ENCODE data around the gene SNAP47. TPM values are rescaled to one million over a fixed set of nuclear protein-coding genes. Genes with fewer than 3 reads are reported as not detected.
"Not testable (repeated sequence)": the region's sequence is repeated elsewhere in the genome, so short reads cannot be mapped to it uniquely, and the experiment has no call there.

The SNAP47 gene
- total RNA-seq, 1 donor, result 51.4 TPM

DNA sequence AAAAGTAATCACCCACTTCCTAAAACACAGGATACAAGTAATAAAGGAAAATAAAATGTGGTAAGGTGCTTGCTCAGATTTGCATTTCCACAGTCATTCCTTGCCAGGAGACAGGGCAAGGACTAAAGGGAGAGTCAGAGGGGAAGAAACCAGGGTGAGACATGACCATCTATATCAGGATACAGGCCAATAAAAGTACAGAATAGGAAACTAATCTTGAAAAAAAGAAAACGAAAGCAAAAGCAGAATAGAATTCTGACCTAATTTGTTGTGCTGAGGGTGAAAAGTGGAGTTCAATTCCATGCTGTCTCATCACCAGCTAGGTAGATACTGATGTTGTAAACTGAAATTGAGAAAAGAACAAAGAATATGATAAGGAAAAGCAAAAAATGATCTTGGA lies 27.4 kb upstream of the SNAP47 start:
- H3K4me3 ChIP-seq (ENCODE audit: insufficient read depth, low read length), result no peak overlapping the region
- TF ChIP-seq, protein P1, sequence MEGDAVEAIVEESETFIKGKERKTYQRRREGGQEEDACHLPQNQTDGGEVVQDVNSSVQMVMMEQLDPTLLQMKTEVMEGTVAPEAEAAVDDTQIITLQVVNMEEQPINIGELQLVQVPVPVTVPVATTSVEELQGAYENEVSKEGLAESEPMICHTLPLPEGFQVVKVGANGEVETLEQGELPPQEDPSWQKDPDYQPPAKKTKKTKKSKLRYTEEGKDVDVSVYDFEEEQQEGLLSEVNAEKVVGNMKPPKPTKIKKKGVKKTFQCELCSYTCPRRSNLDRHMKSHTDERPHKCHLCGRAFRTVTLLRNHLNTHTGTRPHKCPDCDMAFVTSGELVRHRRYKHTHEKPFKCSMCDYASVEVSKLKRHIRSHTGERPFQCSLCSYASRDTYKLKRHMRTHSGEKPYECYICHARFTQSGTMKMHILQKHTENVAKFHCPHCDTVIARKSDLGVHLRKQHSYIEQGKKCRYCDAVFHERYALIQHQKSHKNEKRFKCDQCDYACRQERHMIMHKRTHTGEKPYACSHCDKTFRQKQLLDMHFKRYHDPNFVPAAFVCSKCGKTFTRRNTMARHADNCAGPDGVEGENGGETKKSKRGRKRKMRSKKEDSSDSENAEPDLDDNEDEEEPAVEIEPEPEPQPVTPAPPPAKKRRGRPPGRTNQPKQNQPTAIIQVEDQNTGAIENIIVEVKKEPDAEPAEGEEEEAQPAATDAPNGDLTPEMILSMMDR (IDR thresholded peaks at IDR 0.05; ENCODE audit: extremely low read depth, low read depth, low read length), result no peak
- H4K20me1 ChIP-seq (ENCODE audit: insufficient read depth, low read length), result no peaks in the 10 kb centered on the region
- no peak for DNase-seq (ENCODE audit: insufficient read length, low spot score, missing footprints)
- H3K4me1 ChIP-seq (ENCODE audit: insufficient read depth, low read length), result no peaks in the 10 kb centered on the region
- no peak overlapping the region for H3K4me2 ChIP-seq (ENCODE audit: insufficient read depth, low read length)
- no peak overlapping the region for H2AFZ ChIP-seq (ENCODE audit: low read length)
- no peaks in the 10 kb centered on the region for H3K79me2 ChIP-seq (ENCODE audit: insufficient read depth, low read length)
- H3K27me3 ChIP-seq (ENCODE audit: insufficient read depth, low read length), result no peaks in the 10 kb centered on the region
- H3K27ac ChIP-seq (ENCODE audit: low read depth, low read length), result no peak overlapping the region
- H3K36me3 ChIP-seq (ENCODE audit: insufficient read depth, low read length), result no peaks in the 10 kb centered on the region
- H3K9me3 ChIP-seq (ENCODE audit: low read depth, low read length), result no peaks in the 10 kb centered on the region

DNA sequence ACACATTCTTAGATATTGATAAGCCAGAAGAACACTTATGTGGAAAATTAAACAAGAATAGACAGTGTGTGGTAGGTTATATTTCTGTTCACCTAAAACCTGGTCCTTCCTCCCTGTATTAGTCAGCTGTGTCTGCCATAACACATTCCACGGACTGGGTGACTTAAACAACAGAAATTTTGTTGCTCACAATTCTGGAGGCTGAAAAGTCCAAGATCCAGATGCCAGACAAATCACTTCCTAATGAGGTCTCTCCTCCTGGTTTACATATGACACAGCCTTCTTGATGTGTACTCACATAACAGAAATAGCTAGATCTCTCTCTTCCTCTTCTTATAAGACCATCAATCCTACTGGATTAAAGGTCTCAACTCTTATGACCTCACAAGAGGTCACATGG lies 25.8 kb upstream of the SNAP47 start:
- no peaks in the 10 kb centered on the region for H3K4me1 ChIP-seq (ENCODE audit: insufficient read depth, low read length)
- H3K4me3 ChIP-seq (ENCODE audit: insufficient read depth, low read length), result no peak overlapping the region
- H3K27ac ChIP-seq (ENCODE audit: low read depth, low read length), result no peak overlapping the region
- H2AFZ ChIP-seq (ENCODE audit: low read length), result no peak overlapping the region
- H3K9me3 ChIP-seq (ENCODE audit: low read depth, low read length), result no peaks in the 10 kb centered on the region
- H3K79me2 ChIP-seq (ENCODE audit: insufficient read depth, low read length), result no peaks in the 10 kb centered on the region
- no peak overlapping the region for H3K4me2 ChIP-seq (ENCODE audit: insufficient read depth, low read length)
- H3K27me3 ChIP-seq (ENCODE audit: insufficient read depth, low read length), result no peaks in the 10 kb centered on the region
- H4K20me1 ChIP-seq (ENCODE audit: insufficient read depth, low read length), result no peaks in the 10 kb centered on the region
- DNase-seq (ENCODE audit: insufficient read length, low spot score, missing footprints), result no peak
- TF ChIP-seq, protein P1 (IDR thresholded peaks at IDR 0.05; ENCODE audit: extremely low read depth, low read depth, low read length), result no peak
- H3K36me3 ChIP-seq (ENCODE audit: insufficient read depth, low read length), result no peaks in the 10 kb centered on the region

DNA sequence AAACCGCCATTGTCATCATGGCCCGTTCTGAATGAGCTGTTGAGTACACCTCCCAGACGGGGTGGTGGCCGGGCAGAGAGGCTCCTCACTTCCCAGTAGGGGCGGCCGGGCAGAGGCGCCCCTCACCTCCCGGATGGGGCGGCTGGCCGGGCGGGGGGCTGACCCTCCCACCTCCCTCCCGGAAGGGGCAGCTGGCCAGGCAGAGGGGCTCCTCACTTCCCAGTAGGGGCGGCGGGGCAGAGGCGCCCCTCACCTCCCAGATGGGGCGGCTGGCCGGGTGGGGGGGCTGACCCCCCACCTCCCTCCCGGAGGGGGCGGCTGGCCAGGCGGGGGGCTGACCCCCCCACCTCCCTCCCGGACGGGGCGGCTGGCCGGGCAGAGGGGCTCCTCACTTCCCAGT lies 24.8 kb upstream of the SNAP47 start:
- not testable (repeated sequence) for H3K4me2 ChIP-seq (ENCODE audit: insufficient read depth, low read length); H3K9me3 ChIP-seq (ENCODE audit: low read depth, low read length); H4K20me1 ChIP-seq (ENCODE audit: insufficient read depth, low read length); H3K79me2 ChIP-seq (ENCODE audit: insufficient read depth, low read length); H3K27ac ChIP-seq (ENCODE audit: low read depth, low read length); H3K36me3 ChIP-seq (ENCODE audit: insufficient read depth, low read length); H2AFZ ChIP-seq (ENCODE audit: low read length); H3K4me3 ChIP-seq (ENCODE audit: insufficient read depth, low read length); DNase-seq (ENCODE audit: insufficient read length, low spot score, missing footprints); H3K27me3 ChIP-seq (ENCODE audit: insufficient read depth, low read length); H3K4me1 ChIP-seq (ENCODE audit: insufficient read depth, low read length)

DNA sequence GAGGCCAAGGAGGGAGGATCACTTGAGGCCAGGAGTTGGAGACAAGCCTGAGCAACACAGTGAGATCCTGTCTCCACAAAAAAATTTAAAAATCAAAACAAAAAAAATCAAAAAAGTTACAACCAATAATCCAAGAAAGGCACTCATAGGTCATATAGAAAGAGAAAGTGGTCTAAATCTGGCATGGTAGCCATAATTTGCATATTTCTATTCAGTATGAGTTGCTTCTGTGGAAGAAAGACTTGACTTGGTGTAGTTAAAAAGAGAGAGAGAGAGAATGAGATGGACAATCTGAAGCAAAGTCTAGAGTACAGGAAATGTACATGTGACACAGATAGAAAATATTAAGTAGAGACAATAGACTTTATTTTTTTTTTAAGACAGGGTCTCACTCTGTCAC lies 22.6 kb upstream of the SNAP47 start:
- no peaks in the 10 kb centered on the region for H4K20me1 ChIP-seq (ENCODE audit: insufficient read depth, low read length)
- H3K9me3 ChIP-seq (ENCODE audit: low read depth, low read length), result no peaks in the 10 kb centered on the region
- H3K4me3 ChIP-seq (ENCODE audit: insufficient read depth, low read length), result no peak overlapping the region
- no peaks in the 10 kb centered on the region for H3K4me1 ChIP-seq (ENCODE audit: insufficient read depth, low read length)
- H3K79me2 ChIP-seq (ENCODE audit: insufficient read depth, low read length), result no peaks in the 10 kb centered on the region
- no peak overlapping the region for H3K4me2 ChIP-seq (ENCODE audit: insufficient read depth, low read length)
- no peak for DNase-seq (ENCODE audit: insufficient read length, low spot score, missing footprints)
- H3K36me3 ChIP-seq (ENCODE audit: insufficient read depth, low read length), result no peaks in the 10 kb centered on the region
- no peaks in the 10 kb centered on the region for H3K27me3 ChIP-seq (ENCODE audit: insufficient read depth, low read length)
- H2AFZ ChIP-seq (ENCODE audit: low read length), result no peak overlapping the region
- no peak overlapping the region for H3K27ac ChIP-seq (ENCODE audit: low read depth, low read length)
- TF ChIP-seq, protein P1 (IDR thresholded peaks at IDR 0.05; ENCODE audit: extremely low read depth, low read depth, low read length), result no peak

Data from osteoblast (primary cell).